NCI-H187 treated with DMSO at 0.1 percent for 48 hours (cell line): ENCODE results near the gene RCE1.

Experiments used
- DNase-seq: peaks from one replicate; lab custom pipeline; 2025; lab: John Stamatoyannopoulos, UW

The RCE1 gene

DNA sequence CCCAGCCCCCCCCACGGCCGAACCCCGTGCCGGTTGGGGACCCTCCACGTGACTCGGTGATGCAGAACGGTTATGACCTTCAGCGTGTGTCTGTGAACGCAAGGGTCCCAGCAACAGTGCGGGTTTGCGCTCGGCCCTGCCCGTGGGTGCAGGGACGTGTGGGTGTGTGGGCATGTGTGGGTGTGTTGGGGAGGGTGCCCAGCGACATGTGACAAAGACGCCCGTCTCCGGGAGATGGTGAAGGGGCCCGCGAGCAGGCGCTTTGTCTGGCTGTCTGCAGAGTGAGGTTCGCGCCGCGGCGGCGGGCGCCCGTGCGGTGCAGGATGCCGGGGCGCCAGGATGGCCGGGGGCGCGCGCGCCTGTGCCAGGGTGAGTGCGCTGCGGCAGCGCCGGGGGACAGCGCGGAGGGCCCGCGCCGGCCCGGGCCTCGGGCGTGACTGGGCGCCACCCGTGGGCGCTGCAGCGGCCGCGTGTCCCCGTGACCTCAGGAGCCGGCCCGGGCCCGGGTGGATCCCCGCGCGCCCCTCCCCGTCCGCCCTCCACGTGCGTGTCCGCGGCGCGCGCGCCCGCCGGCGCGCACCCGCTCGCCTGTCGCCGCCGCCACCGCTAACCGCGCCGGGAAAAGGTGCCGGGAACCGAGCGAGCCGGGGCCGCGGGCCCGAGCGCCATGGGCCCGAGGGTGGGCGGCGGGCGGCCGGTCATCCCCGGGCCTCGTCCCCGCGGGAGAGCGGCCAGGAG lies 13.4 kb downstream of the RCE1 start, which contains the start of gene LRFN4:
TSS of gene LRFN4 (plus strand) at position 569 of the 738 bp plus-strand sequence. CDS start 681 bp downstream, outside the sequence.
- no peak for DNase-seq

DNA sequence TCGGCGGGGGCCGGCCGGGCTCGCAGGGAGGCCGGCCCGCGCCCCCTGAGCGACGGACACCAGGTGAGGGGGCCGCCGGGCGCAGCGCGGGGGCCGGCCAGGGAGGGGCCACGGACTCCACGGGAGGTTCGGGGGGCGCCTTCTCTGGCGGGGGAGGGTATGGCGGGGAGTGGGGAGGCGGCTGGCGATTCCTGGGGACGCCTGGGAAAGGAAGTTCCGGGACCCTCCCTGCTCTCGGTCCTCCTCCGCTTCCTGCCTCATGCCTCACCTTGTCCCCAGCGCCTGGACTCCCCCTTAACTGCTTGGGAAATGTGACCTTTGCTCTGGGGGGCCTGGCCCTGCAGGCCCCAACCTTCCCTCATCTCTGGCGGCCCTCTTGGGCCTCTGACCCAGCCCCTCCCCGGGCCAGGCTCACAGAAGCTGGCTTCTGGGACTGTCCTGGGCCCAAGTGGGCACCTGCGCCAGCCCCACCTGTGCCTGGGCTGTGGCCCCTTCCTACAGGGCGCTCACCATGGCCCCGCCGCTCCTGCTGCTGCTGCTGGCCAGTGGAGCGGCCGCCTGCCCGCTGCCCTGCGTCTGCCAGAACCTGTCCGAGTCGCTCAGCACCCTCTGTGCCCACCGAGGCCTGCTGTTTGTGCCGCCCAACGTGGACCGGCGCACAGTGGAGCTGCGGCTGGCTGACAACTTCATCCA lies 14.1 kb downstream of the RCE1 start:
- no peak for DNase-seq

DNA sequence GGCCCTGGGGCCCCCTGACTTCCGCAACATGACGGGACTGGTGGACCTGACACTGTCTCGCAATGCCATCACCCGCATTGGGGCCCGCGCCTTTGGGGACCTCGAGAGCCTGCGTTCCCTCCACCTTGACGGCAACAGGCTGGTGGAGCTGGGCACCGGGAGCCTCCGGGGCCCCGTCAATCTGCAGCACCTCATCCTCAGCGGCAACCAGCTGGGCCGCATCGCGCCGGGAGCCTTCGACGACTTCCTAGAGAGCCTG lies 14.6 kb downstream of the RCE1 start:
- no peak for DNase-seq

DNA sequence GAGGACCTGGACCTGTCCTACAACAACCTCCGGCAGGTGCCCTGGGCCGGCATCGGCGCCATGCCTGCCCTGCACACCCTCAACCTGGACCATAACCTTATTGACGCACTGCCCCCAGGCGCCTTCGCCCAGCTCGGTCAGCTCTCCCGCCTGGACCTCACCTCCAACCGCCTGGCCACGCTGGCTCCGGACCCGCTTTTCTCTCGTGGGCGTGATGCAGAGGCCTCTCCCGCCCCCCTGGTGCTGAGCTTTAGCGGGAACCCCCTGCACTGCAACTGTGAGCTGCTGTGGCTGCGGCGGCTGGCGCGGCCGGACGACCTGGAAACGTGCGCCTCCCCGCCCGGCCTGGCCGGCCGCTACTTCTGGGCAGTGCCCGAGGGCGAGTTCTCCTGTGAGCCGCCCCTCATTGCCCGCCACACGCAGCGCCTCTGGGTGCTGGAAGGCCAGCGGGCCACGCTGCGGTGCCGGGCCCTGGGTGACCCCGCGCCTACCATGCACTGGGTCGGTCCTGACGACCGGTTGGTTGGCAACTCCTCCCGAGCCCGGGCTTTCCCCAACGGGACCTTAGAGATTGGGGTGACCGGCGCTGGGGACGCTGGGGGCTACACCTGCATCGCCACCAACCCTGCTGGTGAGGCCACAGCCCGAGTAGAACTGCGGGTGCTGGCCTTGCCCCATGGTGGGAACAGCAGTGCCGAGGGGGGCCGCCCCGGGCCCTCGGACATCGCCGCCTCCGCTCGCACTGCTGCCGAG lies 15.1 kb downstream of the RCE1 start:
- DNase-seq: no peak

DNA sequence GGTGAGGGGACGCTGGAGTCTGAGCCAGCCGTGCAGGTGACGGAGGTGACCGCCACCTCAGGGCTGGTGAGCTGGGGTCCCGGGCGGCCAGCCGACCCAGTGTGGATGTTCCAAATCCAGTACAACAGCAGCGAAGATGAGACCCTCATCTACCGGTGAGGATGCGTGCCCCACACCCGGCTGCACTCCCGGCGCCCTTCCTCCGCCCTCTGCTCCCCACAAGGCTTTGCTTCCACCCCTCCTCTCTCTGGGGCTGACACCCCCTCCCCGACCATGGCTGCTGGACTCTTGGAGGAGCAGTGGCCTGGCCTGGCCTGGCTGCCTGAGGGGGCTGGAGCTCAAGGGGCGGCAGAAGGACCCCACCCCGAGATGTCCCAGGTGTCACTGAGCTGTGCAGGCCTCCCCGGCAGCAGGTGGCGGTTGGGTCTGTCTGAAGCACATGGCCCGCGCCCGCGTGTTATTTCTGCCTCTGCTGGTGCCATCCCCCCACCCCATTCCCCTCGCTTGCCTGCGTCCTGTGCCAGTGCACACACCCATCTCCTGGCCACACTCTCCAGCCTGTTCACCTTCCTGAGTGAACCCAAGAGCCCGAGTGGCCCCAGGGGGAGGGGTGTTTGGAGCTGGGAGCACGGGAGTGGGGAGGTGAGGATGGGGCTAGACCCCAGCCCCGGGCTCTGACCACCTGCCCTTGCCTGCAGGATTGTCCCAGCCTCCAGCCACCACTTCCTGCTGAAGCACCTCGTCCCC lies 15.9 kb downstream of the RCE1 start:
- no peak for DNase-seq

DNA sequence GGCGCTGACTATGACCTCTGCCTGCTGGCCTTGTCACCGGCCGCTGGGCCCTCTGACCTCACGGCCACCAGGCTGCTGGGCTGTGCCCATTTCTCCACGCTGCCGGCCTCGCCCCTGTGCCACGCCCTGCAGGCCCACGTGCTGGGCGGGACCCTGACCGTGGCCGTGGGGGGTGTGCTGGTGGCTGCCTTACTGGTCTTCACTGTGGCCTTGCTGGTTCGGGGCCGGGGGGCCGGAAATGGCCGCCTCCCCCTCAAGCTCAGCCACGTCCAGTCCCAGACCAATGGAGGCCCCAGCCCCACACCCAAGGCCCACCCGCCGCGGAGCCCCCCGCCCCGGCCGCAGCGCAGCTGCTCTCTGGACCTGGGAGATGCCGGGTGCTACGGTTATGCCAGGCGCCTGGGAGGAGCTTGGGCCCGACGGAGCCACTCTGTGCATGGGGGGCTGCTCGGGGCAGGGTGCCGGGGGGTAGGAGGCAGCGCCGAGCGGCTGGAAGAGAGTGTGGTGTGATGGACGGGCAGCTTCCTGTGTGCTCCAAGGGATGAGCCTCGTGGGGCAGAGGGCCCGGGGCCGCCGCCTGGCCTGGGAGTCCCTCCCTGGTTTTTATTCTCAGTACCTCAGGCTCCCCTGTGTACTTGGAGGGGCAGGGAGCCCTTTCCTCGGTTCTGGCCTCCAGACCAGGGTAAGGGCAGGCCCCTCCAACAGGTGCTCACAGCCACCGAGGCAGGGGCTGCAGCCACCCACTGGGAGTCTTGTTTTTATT lies 16.6 kb downstream of the RCE1 start:
- no peak for DNase-seq

DNA sequence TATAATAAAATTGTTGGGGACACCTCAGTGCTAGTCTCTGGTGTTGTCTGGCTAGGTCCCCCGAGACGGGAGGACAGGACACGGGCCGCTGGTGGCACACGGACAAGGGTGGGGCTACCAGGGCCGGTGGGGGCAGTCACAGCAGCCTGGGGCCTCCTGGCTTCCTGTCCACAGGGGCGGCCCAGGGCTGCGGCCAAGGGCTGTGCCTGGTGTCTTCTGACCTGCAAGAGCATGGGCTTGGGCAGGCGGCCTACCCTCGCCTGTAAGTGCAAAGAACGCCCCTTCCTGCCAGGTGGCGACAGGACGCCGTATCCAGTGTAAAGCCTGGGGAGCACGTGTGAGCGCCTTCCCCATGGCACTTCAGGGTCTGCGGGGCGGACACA lies 17.2 kb downstream of the RCE1 start:
- no peak for DNase-seq

DNA sequence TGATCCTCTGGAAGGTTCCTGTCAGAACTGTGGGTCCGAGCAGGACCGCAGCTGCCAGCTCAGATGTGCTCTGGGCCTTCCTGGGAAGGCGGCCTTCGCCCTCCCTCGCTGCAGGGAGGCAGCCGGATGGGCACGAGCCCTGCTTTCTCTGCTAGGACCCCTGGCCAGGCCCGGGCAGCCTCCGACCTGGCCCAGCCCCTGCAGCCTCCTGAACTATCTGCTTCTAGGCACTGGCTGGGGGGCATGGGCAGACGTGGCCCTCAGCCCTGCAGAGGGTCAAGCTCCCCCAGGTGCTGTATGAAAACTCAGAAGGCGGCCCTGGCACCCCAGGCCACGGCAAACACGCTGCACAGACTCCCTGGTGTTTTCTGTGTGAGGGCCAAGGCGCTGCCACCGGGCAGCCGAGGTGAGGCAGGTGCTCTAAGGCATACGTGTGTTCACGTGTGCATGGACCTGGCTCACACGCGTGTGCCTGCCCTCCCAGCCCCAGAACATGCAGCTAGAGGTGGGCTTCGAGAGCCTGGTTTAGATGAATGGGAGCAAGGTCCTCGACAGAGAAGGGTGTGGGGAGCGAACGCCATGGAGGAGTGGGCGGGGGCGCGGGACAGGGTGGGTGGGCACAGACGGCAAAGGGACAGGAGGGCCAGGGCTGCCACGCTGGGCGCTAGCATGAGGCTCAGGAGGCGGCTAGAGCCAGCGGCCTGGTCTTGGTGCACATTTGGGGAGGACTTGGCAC lies 18.0 kb downstream of the RCE1 start:
- no peak for DNase-seq

DNA sequence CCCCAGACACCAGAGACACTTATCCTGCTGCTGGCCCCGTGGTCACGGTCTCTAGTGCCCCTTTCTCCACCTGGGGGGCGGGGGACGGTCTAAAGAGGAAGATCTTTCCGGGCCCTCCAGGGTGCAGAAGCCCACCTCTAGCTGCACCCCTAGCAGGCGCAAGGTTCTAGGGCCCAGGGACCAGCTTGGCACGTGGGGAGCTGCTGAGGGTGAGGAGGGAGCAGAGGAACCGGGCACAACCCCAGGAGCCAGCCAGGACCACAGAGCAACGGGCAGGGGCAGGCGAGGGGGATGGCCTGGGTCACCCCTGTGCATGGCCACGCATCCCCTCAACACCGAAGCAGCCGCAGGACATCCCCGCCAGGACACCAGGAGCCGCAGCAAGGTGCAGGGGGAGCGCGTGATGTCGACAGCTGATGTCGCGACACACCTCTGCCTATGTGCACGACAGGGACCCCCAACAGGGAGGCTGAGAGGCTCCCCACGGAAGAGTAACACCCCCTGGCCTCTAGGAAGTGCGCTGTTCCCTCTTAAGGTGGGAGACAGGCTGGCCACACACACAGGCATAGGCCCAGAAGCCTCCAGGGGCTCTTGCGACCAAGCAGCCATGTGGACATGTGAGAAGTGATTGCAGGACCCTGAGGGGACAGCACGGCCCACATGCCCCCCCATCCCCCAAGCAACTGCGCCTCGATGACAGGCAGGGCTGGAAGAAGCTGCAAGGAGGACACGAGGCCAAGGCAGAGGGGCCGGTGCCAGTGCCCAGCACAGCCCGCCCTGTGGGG lies 18.7 kb downstream of the RCE1 start:
- DNase-seq: no peak

DNA sequence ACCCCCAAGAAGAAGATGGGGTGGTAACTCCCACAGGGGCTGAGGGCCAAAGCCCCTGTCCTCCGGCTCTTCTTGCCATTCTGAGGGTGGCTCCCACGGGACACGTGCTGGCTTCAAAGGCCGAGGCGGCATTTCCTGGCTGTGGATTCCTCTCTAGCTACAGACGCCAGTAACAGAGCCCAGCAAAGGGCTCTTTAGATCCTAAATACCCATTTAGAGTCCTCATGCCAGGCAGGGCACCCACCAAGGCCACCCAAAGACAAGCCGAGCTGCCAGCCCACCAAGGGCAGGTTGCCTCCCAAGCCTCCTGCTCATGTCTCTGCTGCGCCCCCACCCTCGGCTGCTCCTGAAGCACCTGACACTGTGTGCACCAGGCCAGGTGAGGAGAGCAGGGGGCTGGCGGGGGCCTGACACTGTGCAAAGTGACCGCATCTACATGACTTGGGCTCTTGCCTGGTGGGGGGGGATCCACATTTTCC lies 19.4 kb downstream of the RCE1 start:
- DNase-seq: no peak

DNA sequence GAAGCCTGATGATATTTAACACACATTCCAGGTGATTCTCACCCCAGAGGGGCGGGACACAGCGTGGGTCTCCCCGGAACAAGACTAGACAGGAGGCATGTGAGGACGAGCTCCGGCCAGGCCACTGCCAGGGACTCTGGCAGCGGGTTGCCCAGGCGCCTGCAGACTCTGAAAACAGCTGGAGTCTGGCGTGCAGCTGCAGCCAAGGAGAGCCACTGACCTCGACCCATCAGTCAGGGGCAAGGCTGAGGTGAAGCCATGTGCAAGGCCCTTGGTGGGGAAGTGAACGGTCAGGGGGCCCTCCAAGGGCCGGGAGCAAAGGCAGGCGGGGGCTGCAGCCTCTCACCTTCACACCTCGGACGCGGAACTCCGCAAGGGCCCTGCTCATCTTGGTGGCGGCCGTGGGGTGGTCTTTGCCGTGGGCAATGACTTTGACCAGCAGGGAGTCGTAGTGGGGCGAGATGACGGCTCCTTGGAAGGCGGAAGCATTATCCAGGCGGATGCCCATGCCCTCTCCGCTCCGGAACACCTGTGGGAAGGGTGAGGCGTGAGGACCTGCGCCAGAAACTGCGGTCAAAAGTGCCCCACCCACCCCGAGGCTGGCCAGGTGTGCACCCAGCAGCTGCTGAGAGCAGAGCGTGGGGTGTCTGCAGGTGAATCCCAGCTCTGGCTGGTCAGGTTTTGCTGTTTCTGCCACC lies 20.3 kb downstream of the RCE1 start:
- no peak for DNase-seq

DNA sequence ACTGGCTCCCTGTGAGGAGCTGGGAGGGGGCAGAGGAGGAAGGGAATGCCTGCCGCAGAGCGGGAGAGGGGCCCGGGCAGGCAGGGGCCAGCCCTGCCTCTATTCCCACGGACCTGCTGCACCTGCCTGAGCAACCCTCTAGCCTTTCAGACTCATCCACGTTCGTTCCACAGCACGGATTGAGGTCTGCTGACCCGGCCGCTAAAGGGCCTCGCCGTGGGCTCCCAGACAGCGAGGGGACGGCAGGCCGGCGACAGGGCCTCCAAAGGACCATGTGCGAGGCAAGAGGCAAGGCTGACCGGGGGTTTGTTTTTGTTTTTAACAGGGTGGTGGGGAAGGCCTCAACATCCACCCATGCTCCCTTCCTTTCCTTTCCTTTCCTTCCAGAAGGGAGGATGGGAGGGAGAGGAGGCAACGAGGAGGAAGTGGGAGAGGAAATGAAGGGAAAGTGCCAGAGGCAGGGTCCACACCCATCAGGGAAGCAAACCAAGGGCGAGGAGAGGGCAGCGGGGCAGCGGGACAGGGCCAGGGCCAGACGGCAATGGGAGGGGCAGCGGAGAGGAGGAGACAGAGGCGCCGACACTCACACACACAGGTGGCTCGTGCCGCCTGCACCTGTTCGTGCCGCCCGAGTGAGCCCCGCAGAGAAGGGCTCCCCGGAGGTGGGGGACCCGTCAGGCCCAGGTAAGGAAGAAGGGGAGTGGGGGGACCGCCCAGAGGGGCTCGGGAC lies 21.1 kb downstream of the RCE1 start:
- no peak for DNase-seq

DNA sequence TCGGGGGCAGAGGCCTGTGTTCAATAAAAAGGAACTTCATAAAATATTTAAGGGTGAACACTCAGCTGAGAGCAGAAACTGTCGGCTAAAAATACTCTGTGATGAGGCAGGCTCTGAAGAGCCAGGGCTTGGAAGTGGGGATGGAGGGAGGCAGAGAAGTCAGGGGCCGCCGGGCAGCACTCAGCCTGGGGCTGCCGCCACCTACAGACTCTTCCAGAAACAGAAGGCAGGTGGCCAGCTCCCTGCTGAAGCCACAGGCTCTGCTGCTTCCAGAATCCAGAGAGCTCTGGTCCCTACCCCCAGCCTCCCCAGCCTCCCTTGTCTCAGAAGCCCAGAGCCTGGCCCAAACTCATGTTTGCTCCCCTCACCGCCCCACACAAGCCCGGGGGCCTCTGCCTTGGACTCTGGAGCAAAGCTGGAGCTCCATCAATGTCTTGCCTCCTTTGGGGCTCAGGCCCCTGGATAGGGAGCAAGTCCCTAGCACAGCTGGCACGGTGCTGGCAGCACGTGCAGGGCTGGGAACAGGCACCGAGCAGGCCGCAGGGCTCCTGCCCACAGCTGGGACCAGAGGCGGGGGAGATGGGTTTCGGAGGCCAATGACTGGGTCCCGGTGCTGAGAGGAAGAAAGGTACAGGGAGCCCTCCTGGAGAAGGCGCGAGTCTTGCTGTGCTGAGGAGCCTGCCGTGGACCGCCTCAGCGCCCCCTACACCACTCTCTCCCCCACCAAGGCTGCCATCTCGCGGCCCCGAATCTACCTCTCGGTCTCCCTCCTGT lies 21.9 kb downstream of the RCE1 start:
- DNase-seq: no peak

DNA sequence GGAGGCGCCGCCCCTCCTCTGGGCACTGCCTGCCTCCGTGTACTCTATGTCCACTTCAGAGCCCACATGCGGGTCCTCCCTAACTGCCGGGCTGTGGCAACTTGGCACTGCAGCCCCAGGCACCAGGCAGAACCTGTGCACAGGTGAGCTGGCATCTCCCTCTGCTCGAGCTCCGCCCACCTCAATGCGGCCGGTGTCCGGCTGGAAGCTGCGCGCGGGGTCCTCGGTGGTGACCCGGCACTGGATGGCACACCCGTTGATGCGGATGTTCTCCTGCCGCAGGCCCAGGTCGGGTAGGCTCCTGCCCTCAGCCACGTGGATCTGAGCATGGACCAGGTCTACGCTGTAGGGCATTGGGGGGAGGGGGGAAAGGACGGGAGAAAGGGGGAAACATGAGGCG lies 22.8 kb downstream of the RCE1 start:
- no peak for DNase-seq

DNA sequence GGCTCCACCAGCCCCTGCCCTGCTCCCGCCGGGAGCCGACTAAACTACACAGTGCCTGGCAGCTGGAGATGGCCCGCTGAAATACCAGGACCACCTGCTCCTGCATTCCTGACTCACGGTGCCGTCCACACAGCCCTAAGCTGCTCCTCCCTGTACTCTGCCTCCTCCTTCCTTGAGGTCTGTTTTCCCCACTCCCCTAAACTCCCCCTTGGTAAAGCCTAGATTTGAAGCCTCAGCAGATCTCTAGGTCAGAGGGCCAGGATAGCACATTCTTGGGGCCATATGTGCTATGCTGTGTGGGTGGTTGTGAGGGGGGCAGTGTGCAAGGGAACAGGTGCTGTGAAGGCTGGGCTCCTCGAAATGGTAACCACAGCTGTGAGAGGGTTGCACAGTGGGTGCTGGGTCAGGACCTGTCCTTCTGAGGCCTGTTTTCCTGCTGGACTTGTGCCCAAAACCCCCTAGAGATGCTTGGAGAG lies 23.3 kb downstream of the RCE1 start:
- DNase-seq: no peak

DNA sequence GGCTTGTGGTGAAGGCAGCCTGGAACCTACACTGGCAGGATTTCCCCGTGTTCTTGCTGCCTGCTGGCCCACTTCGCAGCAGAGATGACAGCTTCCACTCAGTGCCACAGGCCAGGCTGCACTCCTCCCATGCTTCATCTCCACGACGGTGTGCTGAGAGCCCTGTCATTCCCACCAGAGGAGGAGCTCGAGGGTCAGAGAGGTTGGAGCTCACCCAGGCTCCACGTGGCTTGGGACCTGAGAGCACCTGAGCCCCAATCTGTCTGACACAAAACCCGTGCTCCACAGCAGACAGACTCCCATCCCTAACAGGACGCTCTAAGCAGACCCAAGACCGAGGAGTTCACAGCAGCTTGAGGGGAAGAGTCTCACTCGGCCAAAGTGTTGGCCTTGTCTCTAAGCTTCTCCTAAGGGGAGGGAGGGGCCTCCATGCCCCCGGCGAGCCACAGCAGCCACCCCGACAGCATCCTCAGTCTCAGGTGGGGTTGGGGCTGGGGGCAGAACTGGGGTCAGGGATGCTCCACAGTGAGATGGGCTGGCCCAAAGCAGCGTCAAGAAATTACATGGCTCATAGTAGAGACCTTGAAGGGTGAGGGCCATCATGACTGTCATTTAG lies 24.3 kb downstream of the RCE1 start:
- no peak for DNase-seq

DNA sequence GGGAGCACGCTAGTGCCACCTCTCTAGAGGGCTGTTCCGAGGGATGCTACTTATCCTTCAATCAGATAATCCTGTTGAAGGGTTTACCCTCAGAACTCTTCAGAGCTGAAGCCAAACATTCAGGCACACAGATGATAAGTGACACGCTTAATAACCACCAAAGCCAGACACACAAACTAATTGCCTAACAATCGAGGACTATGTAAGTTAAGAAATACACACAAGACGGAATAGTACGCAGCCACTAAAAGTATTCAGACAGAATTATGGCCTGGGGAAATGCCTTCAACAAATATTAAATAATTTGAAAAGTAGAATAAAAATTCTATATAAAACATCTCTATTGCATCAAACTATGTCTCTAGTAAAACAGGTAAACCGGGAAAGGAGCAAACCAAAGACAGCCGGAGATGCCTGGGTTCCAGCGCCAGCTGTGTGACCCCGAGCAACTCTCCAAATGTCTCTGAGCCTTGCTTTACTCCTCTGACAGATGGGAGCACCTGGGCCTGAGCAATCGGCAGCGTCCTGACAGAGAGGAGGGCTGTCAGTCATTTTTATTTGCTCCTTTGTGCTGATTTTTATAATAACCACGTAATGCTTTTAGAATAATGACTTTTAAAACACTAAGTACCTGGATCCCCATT lies 25.0 kb downstream of the RCE1 start:
- no peak for DNase-seq
